ENCODE results near the gene PTCD1. TPM values are rescaled to one million over a fixed set of nuclear protein-coding genes. Genes with fewer than 3 reads are reported as not detected.

PTCD1 gene
- total and polyA plus RNA-seq, 9 of the 15 experiments (the other 6 are each of a cell fraction or from before 2014, with no cell fraction given) = 0.46 to 17.1 (median 6.2) TPM

- TF ChIP-seq CEBPG (CRISPR knock-in tag; IDR thresholded peaks at IDR 0.05) (no peak), CEBPG (tag; conservative IDR thresholded peaks at IDR 0.05 in 1 of 2, IDR thresholded peaks at IDR 0.05 in 1 of 2) (no peak), GABPB2 (CRISPR knock-in tag; conservative IDR thresholded peaks at IDR 0.05) (no peak), SMARCE1 (IDR thresholded peaks at IDR 0.05) (no peak), ZFP30 (CRISPR knock-in tag; IDR thresholded peaks at IDR 0.05; ENCODE audit: borderline replicate concordance) (no peak), SMARCA5 (IDR thresholded peaks at IDR 0.05) (0 out of 2 replicates have a peak, but pooled peaks have one; percentile 52), SOX6 (IDR thresholded peaks at IDR 0.05) (no peak), ESRRA (IDR thresholded peaks at IDR 0.05; ENCODE audit: borderline replicate concordance, low read depth) (peak; percentile 12; the same call in 1 of the 2 replicates), ZNF586 (CRISPR knock-in tag; conservative IDR thresholded peaks at IDR 0.05) (no peak), ARNT (IDR thresholded peaks at IDR 0.05) (peak in 1 of 2 experiments; percentile 34; a peak in 1 of 4 replicates), FOXP1 (CRISPR knock-in tag; IDR thresholded peaks at IDR 0.05) (no peak), CBX1 (IDR thresholded peaks at IDR 0.05; ENCODE audit: low read depth) (no peak), ILK (tag; IDR thresholded peaks at IDR 0.05; ENCODE audit: borderline replicate concordance, low read depth) (no peak), NFATC3 (IDR thresholded peaks at IDR 0.05) (no peak), NR0B1 (IDR thresholded peaks at IDR 0.05; ENCODE audit: partially characterized antibody) (no peak), NEUROD1 (IDR thresholded peaks at IDR 0.05; ENCODE audit: borderline replicate concordance, low read depth, low read length, partially characterized antibody) (no peak), SMAD4 (CRISPR knock-in tag; conservative IDR thresholded peaks at IDR 0.05) (no peak), CHD2 (IDR thresholded peaks at IDR 0.05; ENCODE audit: low read depth, low read length) (no peak), HDAC8 (tag; IDR thresholded peaks at IDR 0.05) (no peak), PHF8 (IDR thresholded peaks at IDR 0.05; ENCODE audit: borderline replicate concordance, low read length) (no peak), DIDO1 (tag; IDR thresholded peaks at IDR 0.05; ENCODE audit: low read depth) (no peak), ZNF277 (CRISPR knock-in tag; IDR thresholded peaks at IDR 0.05; ENCODE audit: borderline replicate concordance) (no peak), BDP1 (IDR thresholded peaks at IDR 0.05; ENCODE audit: insufficient read depth, insufficient read length) (no peak), ZNF583 (CRISPR knock-in tag; IDR thresholded peaks at IDR 0.05) (no peak)
Observed at GRCh38 chr7:99386584-99387238, 51.9 kb downstream of the PTCD1 start (continued).
